Measurements from ENCODE around the gene NHLH1. TPM values are rescaled to one million over a fixed set of nuclear protein-coding genes. Genes with fewer than 3 reads are reported as not detected.

NHLH1 gene
- total and polyA plus RNA-seq, 8 donors = 0.09 to 0.58 (median 0.23) TPM

DNA sequence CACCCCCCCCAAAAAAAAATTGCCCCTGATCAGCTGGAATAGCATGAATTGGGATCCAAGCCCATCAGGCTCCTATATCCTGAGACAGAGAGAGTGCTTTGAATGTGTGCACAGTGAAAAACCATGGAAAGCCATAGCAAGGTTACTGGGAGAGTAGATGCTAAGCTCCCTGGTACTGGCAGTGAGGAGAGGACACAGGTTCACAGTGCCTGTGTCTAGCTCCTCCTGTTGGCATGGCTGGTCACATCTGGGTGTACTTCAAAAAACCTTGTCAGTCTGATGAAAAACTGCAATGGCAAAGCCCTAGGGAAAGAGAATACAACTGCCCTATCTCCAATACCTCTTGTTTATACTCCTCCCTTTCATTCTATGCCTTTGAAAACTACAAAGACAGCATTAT is 36.8 kb upstream of the NHLH1 start:
- H3K27ac ChIP-seq = no peak overlapping the region
- TF ChIP-seq, protein P1, sequence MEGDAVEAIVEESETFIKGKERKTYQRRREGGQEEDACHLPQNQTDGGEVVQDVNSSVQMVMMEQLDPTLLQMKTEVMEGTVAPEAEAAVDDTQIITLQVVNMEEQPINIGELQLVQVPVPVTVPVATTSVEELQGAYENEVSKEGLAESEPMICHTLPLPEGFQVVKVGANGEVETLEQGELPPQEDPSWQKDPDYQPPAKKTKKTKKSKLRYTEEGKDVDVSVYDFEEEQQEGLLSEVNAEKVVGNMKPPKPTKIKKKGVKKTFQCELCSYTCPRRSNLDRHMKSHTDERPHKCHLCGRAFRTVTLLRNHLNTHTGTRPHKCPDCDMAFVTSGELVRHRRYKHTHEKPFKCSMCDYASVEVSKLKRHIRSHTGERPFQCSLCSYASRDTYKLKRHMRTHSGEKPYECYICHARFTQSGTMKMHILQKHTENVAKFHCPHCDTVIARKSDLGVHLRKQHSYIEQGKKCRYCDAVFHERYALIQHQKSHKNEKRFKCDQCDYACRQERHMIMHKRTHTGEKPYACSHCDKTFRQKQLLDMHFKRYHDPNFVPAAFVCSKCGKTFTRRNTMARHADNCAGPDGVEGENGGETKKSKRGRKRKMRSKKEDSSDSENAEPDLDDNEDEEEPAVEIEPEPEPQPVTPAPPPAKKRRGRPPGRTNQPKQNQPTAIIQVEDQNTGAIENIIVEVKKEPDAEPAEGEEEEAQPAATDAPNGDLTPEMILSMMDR (IDR thresholded peaks at IDR 0.05) = no peak
- H3K4me1 ChIP-seq = no peaks in the 10 kb centered on the region
- H3K27me3 ChIP-seq = no peaks in the 10 kb centered on the region
- intact Hi-C loops (cut with DNase I) = no loop called here
- no peak overlapping the region for H3K4me3 ChIP-seq
- no peak for ATAC-seq
- H3K9me3 ChIP-seq = no peaks in the 10 kb centered on the region
- peaks cover 0 to 100% of the 10 kb centered on the region in 2 donors for H3K36me3 ChIP-seq
- no peak for DNase-seq

DNA sequence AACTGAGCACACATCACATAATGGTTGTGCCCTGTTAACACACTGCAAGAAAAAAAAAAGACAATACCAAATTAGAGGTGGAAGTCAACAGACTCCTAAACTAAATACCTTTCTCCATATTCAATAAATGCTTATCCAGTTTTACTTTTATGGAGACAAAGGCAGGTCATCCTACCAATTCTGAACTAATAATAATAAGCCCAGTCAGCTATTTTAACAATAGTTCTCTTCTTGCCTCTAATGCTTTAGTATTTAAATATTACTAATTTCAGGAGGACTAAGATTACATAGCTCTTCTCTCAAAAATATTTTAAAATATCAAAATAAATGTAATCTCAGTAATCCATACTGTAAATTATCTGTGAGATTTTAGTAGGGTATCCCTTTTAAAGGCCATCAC is 34.4 kb upstream of the NHLH1 start:
- intact Hi-C loops (cut with DNase I) = no loop called here
- Histone ChIP-seq H3K36me3 (peaks cover 0 to 98% of the 10 kb centered on the region in 2 donors), H3K27me3 (no peaks in the 10 kb centered on the region)

DNA sequence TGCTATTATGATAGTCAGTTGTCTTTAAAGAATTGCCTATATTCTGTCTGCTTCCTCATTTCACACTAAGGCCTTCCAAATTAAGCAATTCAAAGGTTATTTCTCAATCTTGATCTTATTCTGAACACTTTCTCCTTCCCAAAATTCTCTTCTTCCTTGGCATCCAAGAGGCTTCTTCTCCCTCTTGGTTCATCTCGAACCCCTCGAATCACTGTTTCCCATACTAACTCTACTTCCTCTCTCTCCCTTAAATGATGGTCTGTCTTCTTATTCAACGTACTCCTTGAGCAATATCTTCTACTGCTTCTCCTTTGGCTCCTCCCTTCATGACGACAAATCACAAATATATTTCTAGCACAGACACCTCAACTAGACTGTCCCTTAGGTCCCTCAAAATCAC is 28.3 kb upstream of the NHLH1 start:
- peaks cover 0 to 62% of the 10 kb centered on the region in 2 donors for H3K36me3 ChIP-seq
- no peak for DNase-seq
- no peaks in the 10 kb centered on the region for H3K9me3 ChIP-seq
- intact Hi-C loops (cut with DNase I) = no loop called here
- TF ChIP-seq, protein P1 (IDR thresholded peaks at IDR 0.05) = no peak
- peak overlapping the region in 1 of 2 donors; percentile 57 for H3K27ac ChIP-seq
- no peaks in the 10 kb centered on the region for H3K27me3 ChIP-seq
- no peak overlapping the region for H3K4me3 ChIP-seq
- peaks cover 11 to 48% of the 10 kb centered on the region in 2 donors for H3K4me1 ChIP-seq
- ATAC-seq = no peak

More for the DNA sequence above, 34.4 kb upstream of the NHLH1 start:
- DNase-seq (no peak), ATAC-seq (no peak)
- no peak overlapping the region for H3K27ac ChIP-seq
- no peaks in the 10 kb centered on the region for H3K9me3 ChIP-seq
- H3K4me3 ChIP-seq = no peak overlapping the region
- peaks cover 0 to 1% of the 10 kb centered on the region in 2 donors for H3K4me1 ChIP-seq
- TF ChIP-seq, protein P1 (IDR thresholded peaks at IDR 0.05) = no peak

DNA sequence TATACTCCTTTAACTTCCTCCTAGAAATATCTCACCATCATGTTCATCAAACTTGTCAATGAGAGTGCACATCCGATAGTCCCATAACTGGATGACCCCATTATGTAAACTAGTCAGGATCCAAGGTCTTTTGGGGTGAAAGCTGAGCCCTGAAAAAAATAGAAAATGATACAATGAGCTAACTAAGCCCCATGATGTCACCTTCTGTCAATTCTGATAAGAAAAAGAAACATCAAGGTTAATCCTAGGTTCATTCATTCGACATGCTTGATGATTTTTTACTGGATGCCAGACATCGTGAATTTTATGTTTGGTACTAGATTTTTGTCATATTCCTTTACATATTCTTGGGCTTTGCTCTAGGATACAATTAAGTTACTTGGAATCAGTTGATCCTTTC is 26.7 kb upstream of the NHLH1 start:
- TF ChIP-seq, protein P1 (IDR thresholded peaks at IDR 0.05) = no peak
- no peak for DNase-seq
- ATAC-seq = no peak
- no peak overlapping the region for H3K4me3 ChIP-seq
- no peaks in the 10 kb centered on the region for H3K27me3 ChIP-seq
- peak overlapping the region in 1 of 2 donors; percentile 57 for H3K27ac ChIP-seq
- peaks cover 15 to 63% of the 10 kb centered on the region in 2 donors for H3K4me1 ChIP-seq
- no peaks in the 10 kb centered on the region for H3K9me3 ChIP-seq
- H3K36me3 ChIP-seq = peaks cover 0 to 49% of the 10 kb centered on the region in 2 donors
- intact Hi-C loops (cut with DNase I) = no loop called here

DNA sequence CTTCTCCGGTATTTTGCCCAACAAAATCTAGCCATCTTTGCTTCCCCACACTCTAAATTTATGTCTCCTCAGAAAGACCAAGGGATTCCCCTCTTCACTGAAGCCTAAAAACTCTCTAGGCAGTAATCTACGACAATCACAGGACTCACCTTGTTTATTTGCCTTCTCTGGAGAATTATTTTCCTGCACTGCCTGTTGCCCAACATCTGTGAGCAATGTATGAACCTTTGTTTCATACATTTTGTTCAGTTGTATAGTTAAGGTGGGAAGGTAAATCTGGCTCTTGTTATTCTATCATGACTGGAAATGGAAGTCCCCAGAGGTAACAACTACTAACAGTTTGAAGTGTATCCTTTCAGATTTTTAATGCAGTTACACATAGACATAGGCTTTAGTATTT is 26.0 kb upstream of the NHLH1 start:
- Histone ChIP-seq H3K27ac (peak overlapping the region in 1 of 2 donors; percentile 21), H3K4me3 (peak overlapping the region in 1 of 2 donors; percentile 93), H3K27me3 (no peaks in the 10 kb centered on the region), H3K36me3 (peaks cover 0 to 49% of the 10 kb centered on the region in 2 donors), H3K9me3 (no peaks in the 10 kb centered on the region), H3K4me1 (peaks cover 15 to 70% of the 10 kb centered on the region in 2 donors)
- intact Hi-C loops (cut with DNase I) = no loop called here
- ATAC-seq = no peak
- DNase-seq = no peak
- TF ChIP-seq, protein P1 (IDR thresholded peaks at IDR 0.05) = no peak

Measured in left lung (tissue), 10 donors.